ENCODE results near the gene SCARF1. TPM values are rescaled to one million over a fixed set of nuclear protein-coding genes. Genes with fewer than 3 reads are reported as not detected.

The SCARF1 gene
- total RNA-seq, 1 experiment from 2014 or later = 1.5 TPM

- no peak for DNase-seq (ENCODE audit: low read depth)
These were observed 40.6 kb downstream of the SCARF1 start for GRCh38 chr17:1604831-1605528.

GRCh38 chr17:1601571-1601970, 44.0 kb downstream of the SCARF1 start:
- no peak for DNase-seq (ENCODE audit: low read depth)

GRCh38 chr17:1598399-1599095, 47.0 kb downstream of the SCARF1 start:
- DNase-seq (ENCODE audit: low read depth) = no peak

- no peak for DNase-seq (ENCODE audit: low read depth)
These were observed 47.6 kb downstream of the SCARF1 start for GRCh38 chr17:1597861-1598342.

- no peak for DNase-seq (ENCODE audit: low read depth)
These were observed 52.0 kb downstream of the SCARF1 start for GRCh38 chr17:1593630-1593931.

GRCh38 chr17:1592751-1593629, 52.5 kb downstream of the SCARF1 start:
- no peak for DNase-seq (ENCODE audit: low read depth)

- no peak for DNase-seq (ENCODE audit: low read depth)
These were observed 54.0 kb downstream of the SCARF1 start for GRCh38 chr17:1591474-1592090.

- no peak for DNase-seq (ENCODE audit: low read depth)
These were observed 54.6 kb downstream of the SCARF1 start for GRCh38 chr17:1590747-1591473.

- peak; percentile 92 for DNase-seq (ENCODE audit: low read depth)
These were observed 55.3 kb downstream of the SCARF1 start for GRCh38 chr17:1590029-1590746.

- DNase-seq (ENCODE audit: low read depth) = no peak
These were observed 56.5 kb downstream of the SCARF1 start for GRCh38 chr17:1588821-1589585.

GRCh38 chr17:1584167-1584566, 61.4 kb downstream of the SCARF1 start:
- no peak for DNase-seq (ENCODE audit: low read depth)

Small RNA genes lying within 50 kb of the gene (small RNA-seq; reads per million reads assigned to genes)
- not detected for gene RN7SL105P

Other genes starting within 250 kb of the SCARF1 start
- gene YWHAE, start 245.5 kb downstream of the SCARF1 start, total RNA-seq (2014; rRNA removed; shearing (Covaris generic)) = 320 and 381 TPM in 2 replicates
- gene CRK, start 189.5 kb downstream of the SCARF1 start, total RNA-seq (2014; rRNA removed; shearing (Covaris generic)) = 82.8 and 88.5 TPM in 2 replicates
- 50.6 and 61.0 TPM in 2 replicates for gene MYO1C, start 153.0 kb downstream of the SCARF1 start, total RNA-seq (2014; rRNA removed; shearing (Covaris generic))
- 35.3 and 46.9 TPM in 2 replicates for gene INPP5K, start 129.1 kb downstream of the SCARF1 start, total RNA-seq (2014; rRNA removed; shearing (Covaris generic))
- 37.7 and 48.3 TPM in 2 replicates for gene PITPNA, start 82.9 kb downstream of the SCARF1 start, total RNA-seq (2014; rRNA removed; shearing (Covaris generic))
- gene SLC43A2, start 16.9 kb downstream of the SCARF1 start, total RNA-seq (2014; rRNA removed; shearing (Covaris generic)) = 3.5 and 3.9 TPM in 2 replicates
- 8.0 and 8.9 TPM in 2 replicates for gene RILP, start 4.1 kb upstream of the SCARF1 start, total RNA-seq (2014; rRNA removed; shearing (Covaris generic))
- 107 and 117 TPM in 2 replicates for gene PRPF8, start 39.1 kb upstream of the SCARF1 start, total RNA-seq (2014; rRNA removed; shearing (Covaris generic))
- 0.37 and 0.64 TPM in 2 replicates for gene TLCD2, start 64.6 kb upstream of the SCARF1 start, total RNA-seq (2014; rRNA removed; shearing (Covaris generic))
- gene WDR81, start 79.0 kb upstream of the SCARF1 start, total RNA-seq (2014; rRNA removed; shearing (Covaris generic)) = 8.3 and 9.9 TPM in 2 replicates
- gene SERPINF2, start 97.1 kb upstream of the SCARF1 start, total RNA-seq (2014; rRNA removed; shearing (Covaris generic)) = 2.0 and 2.9 TPM in 2 replicates
- gene SERPINF1, start 116.3 kb upstream of the SCARF1 start, total RNA-seq (2014; rRNA removed; shearing (Covaris generic)) = 2.0 and 2.6 TPM in 2 replicates
- gene SMYD4, start 184.2 kb upstream of the SCARF1 start, total RNA-seq (2014; rRNA removed; shearing (Covaris generic)) = 10.7 and 13.0 TPM in 2 replicates
- gene RPA1, start 184.3 kb upstream of the SCARF1 start, total RNA-seq (2014; rRNA removed; shearing (Covaris generic)) = 30.1 and 59.9 TPM in 2 replicates

All from HT1080 (cell line).